Measurements from ENCODE around the gene LRP3. TPM values are rescaled to one million over a fixed set of nuclear protein-coding genes. Genes with fewer than 3 reads are reported as not detected.

The LRP3 gene
- total and polyA plus RNA-seq, 2 donors from 2014 or later: 13.9 to 23.8 TPM

DNA sequence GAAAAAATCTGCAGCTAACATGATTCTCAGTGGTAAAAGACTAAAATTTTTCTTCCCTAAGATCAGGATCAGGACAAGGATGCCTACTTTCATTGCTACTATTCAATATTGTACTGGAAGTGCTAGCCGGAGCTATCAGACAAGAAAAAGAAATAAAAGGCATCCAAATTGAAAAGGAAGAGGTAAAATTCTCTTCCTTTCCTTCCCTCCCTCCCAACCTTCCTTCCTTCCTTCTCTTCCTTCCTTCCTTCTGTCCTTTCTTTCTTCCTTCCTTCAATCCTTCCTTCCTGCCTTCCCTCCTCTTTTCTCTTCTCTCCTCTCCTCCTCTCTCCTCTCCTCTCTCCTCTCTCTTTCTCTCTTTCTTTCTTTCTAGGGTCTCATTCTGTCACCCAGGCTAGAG, 26.7 kb upstream of the LRP3 start:
- intact Hi-C loops (cut with DNase I): no loop called here
- H3K36me3 ChIP-seq (ENCODE audit: control insufficient read depth in 2 of 3, insufficient read depth in 3 of 3, low read length in 3 of 3): no peaks in the 10 kb centered on the region
- no peaks in the 10 kb centered on the region for H3K27me3 ChIP-seq (ENCODE audit: control insufficient read depth, insufficient read depth, low read length)
- no peak overlapping the region for H3K9ac ChIP-seq (ENCODE audit: low read length in 3 of 3)
- TF ChIP-seq, protein P1, sequence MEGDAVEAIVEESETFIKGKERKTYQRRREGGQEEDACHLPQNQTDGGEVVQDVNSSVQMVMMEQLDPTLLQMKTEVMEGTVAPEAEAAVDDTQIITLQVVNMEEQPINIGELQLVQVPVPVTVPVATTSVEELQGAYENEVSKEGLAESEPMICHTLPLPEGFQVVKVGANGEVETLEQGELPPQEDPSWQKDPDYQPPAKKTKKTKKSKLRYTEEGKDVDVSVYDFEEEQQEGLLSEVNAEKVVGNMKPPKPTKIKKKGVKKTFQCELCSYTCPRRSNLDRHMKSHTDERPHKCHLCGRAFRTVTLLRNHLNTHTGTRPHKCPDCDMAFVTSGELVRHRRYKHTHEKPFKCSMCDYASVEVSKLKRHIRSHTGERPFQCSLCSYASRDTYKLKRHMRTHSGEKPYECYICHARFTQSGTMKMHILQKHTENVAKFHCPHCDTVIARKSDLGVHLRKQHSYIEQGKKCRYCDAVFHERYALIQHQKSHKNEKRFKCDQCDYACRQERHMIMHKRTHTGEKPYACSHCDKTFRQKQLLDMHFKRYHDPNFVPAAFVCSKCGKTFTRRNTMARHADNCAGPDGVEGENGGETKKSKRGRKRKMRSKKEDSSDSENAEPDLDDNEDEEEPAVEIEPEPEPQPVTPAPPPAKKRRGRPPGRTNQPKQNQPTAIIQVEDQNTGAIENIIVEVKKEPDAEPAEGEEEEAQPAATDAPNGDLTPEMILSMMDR (IDR thresholded peaks at IDR 0.05; ENCODE audit: borderline replicate concordance, extremely low read depth, insufficient read depth): no peak
- FAIRE-seq: no peak
- H3K27ac ChIP-seq (ENCODE audit: low read depth in 2 of 2, low read length in 2 of 2): no peak overlapping the region
- no peak for DNase-seq
- no peaks in the 10 kb centered on the region for H3K9me3 ChIP-seq (ENCODE audit: control insufficient read depth in 2 of 3, insufficient read depth in 1 of 3, low read length in 3 of 3)
- H3K4me1 ChIP-seq (ENCODE audit: control insufficient read depth in 2 of 3, insufficient read depth in 2 of 3, low read depth in 1 of 3, low read length in 3 of 3): no peaks in the 10 kb centered on the region
- H3K4me3 ChIP-seq (ENCODE audit: low read length in 3 of 3): no peak overlapping the region

DNA sequence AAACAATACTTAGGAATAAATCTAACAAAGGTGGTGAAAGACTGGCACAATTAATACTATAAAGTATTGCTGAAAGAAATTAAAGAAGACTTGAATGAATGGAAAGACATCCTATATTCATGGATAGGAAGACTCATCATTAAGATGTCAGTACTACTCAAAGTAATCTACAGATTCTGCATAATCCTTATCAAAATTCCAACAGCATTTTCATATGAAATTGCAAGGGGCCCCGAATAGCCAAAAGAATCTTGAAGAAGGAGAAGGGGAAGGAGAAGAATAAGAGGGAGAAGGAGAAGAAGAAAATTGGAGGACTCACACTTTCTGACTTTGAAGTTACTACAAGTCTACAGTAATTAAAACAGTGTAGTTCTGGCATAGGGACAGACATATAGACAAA, 25.6 kb upstream of the LRP3 start:
- intact Hi-C loops (cut with DNase I): no loop called here
- no peak for FAIRE-seq

GRCh38 chr19:33171222-33171795, 22.8 kb upstream of the LRP3 start:
- Histone ChIP-seq H3K27me3 (ENCODE audit: control insufficient read depth, insufficient read depth, low read length) (no peaks in the 10 kb centered on the region), H3K9me3 (ENCODE audit: control insufficient read depth in 2 of 3, insufficient read depth in 1 of 3, low read length in 3 of 3) (no peaks in the 10 kb centered on the region), H3K9ac (ENCODE audit: low read length in 3 of 3) (no peak overlapping the region), H3K27ac (ENCODE audit: low read depth in 2 of 2, low read length in 2 of 2) (no peak overlapping the region), H3K4me1 (ENCODE audit: control insufficient read depth in 2 of 3, insufficient read depth in 2 of 3, low read depth in 1 of 3, low read length in 3 of 3) (peaks cover 0 to 12% (median 10%) of the 10 kb centered on the region in 3 donors), H3K4me3 (ENCODE audit: low read length in 3 of 3) (no peak overlapping the region), H3K36me3 (ENCODE audit: control insufficient read depth in 2 of 3, insufficient read depth in 3 of 3, low read length in 3 of 3) (no peaks in the 10 kb centered on the region)
- DNase-seq (peak in 3 of 5 donors; percentile 0 to 49 (median 37)), FAIRE-seq (no peak)
- intact Hi-C loops (cut with DNase I): no loop called here
- TF ChIP-seq, protein P1 (IDR thresholded peaks at IDR 0.05; ENCODE audit: borderline replicate concordance, extremely low read depth, insufficient read depth): no peak

More for the DNA sequence above, 25.6 kb upstream of the LRP3 start:
- H3K36me3 ChIP-seq (ENCODE audit: control insufficient read depth in 2 of 3, insufficient read depth in 3 of 3, low read length in 3 of 3): no peaks in the 10 kb centered on the region
- TF ChIP-seq, protein P1 (IDR thresholded peaks at IDR 0.05; ENCODE audit: borderline replicate concordance, extremely low read depth, insufficient read depth): no peak
- no peak for DNase-seq
- no peak overlapping the region for H3K27ac ChIP-seq (ENCODE audit: low read depth in 2 of 2, low read length in 2 of 2)
- H3K4me1 ChIP-seq (ENCODE audit: control insufficient read depth in 2 of 3, insufficient read depth in 2 of 3, low read depth in 1 of 3, low read length in 3 of 3): peaks cover 0 to 4% (median 0%) of the 10 kb centered on the region in 3 donors
- no peak overlapping the region for H3K4me3 ChIP-seq (ENCODE audit: low read length in 3 of 3)
- H3K9me3 ChIP-seq (ENCODE audit: control insufficient read depth in 2 of 3, insufficient read depth in 1 of 3, low read length in 3 of 3): no peaks in the 10 kb centered on the region
- no peak overlapping the region for H3K9ac ChIP-seq (ENCODE audit: low read length in 3 of 3)
- no peaks in the 10 kb centered on the region for H3K27me3 ChIP-seq (ENCODE audit: control insufficient read depth, insufficient read depth, low read length)

- intact Hi-C loops (cut with DNase I): no loop called here
- TF ChIP-seq, protein P1 (IDR thresholded peaks at IDR 0.05; ENCODE audit: borderline replicate concordance, extremely low read depth, insufficient read depth): no peak
- Histone ChIP-seq H3K36me3 (ENCODE audit: control insufficient read depth in 2 of 3, insufficient read depth in 3 of 3, low read length in 3 of 3) (no peaks in the 10 kb centered on the region), H3K27ac (ENCODE audit: low read depth in 2 of 2, low read length in 2 of 2) (no peak overlapping the region), H3K9me3 (ENCODE audit: control insufficient read depth in 2 of 3, insufficient read depth in 1 of 3, low read length in 3 of 3) (no peaks in the 10 kb centered on the region), H3K27me3 (ENCODE audit: control insufficient read depth, insufficient read depth, low read length) (no peaks in the 10 kb centered on the region), H3K4me1 (ENCODE audit: control insufficient read depth in 2 of 3, insufficient read depth in 2 of 3, low read depth in 1 of 3, low read length in 3 of 3) (peaks cover 0 to 12% (median 10%) of the 10 kb centered on the region in 3 donors), H3K9ac (ENCODE audit: low read length in 3 of 3) (no peak overlapping the region), H3K4me3 (ENCODE audit: low read length in 3 of 3) (no peak overlapping the region)
- peak in 1 of 5 donors; percentile 18 for DNase-seq
- no peak for FAIRE-seq
These were observed 22.2 kb upstream of the LRP3 start for GRCh38 chr19:33171916-33172359.

Measured in kidney (tissue), 14 donors.